ENCODE measurements around the gene SMC6. TPM values are rescaled to one million over a fixed set of nuclear protein-coding genes. Genes with fewer than 3 reads are reported as not detected.

Gene SMC6
- total RNA-seq, 1 experiment from 2014 or later, result 10.7 TPM

- no peak for DNase-seq (ENCODE audit: low read depth)
- in situ Hi-C loops (cut with HindIII; ENCODE audit: low pct_unique_long_range_greater_than_20kb, low sequenced_read_pairs), result no loop called here
Observed at GRCh38 chr2:17637131-17637906, 116.3 kb downstream of the SMC6 start.

GRCh38 chr2:17636257-17636656 lies 117.4 kb downstream of the SMC6 start:
- no peak for DNase-seq (ENCODE audit: low read depth)
- in situ Hi-C loops (cut with HindIII; ENCODE audit: low pct_unique_long_range_greater_than_20kb, low sequenced_read_pairs), result no loop called here

- no peak for DNase-seq (ENCODE audit: low read depth)
- in situ Hi-C loops (cut with HindIII; ENCODE audit: low pct_unique_long_range_greater_than_20kb, low sequenced_read_pairs), result no loop called here
Observed at GRCh38 chr2:17634997-17635396, 118.6 kb downstream of the SMC6 start.

GRCh38 chr2:17630089-17630488 lies 123.5 kb downstream of the SMC6 start:
- in situ Hi-C loops (cut with HindIII; ENCODE audit: low pct_unique_long_range_greater_than_20kb, low sequenced_read_pairs), result no loop called here
- DNase-seq (ENCODE audit: low read depth), result no peak

- in situ Hi-C loops (cut with HindIII; ENCODE audit: low pct_unique_long_range_greater_than_20kb, low sequenced_read_pairs), result no loop called here
- DNase-seq (ENCODE audit: low read depth), result no peak
Observed at GRCh38 chr2:17628349-17629261, 125.0 kb downstream of the SMC6 start.

GRCh38 chr2:17627434-17627833 lies 126.2 kb downstream of the SMC6 start:
- no peak for DNase-seq (ENCODE audit: low read depth)
- in situ Hi-C loops (cut with HindIII; ENCODE audit: low pct_unique_long_range_greater_than_20kb, low sequenced_read_pairs), result no loop called here

- in situ Hi-C loops (cut with HindIII; ENCODE audit: low pct_unique_long_range_greater_than_20kb, low sequenced_read_pairs), result no loop called here
- DNase-seq (ENCODE audit: low read depth), result no peak
Observed at GRCh38 chr2:17626986-17627385, 126.6 kb downstream of the SMC6 start.

- in situ Hi-C loops (cut with HindIII; ENCODE audit: low pct_unique_long_range_greater_than_20kb, low sequenced_read_pairs), result no loop called here
- no peak for DNase-seq (ENCODE audit: low read depth)
Observed at GRCh38 chr2:17625446-17625845, 128.2 kb downstream of the SMC6 start.

GRCh38 chr2:17621781-17622180 lies 131.8 kb downstream of the SMC6 start:
- DNase-seq (ENCODE audit: low read depth), result no peak
- in situ Hi-C loops (cut with HindIII; ENCODE audit: low pct_unique_long_range_greater_than_20kb, low sequenced_read_pairs), result no loop called here

GRCh38 chr2:17620841-17621240 lies 132.8 kb downstream of the SMC6 start:
- DNase-seq (ENCODE audit: low read depth), result no peak
- in situ Hi-C loops (cut with HindIII; ENCODE audit: low pct_unique_long_range_greater_than_20kb, low sequenced_read_pairs), result no loop called here

- in situ Hi-C loops (cut with HindIII; ENCODE audit: low pct_unique_long_range_greater_than_20kb, low sequenced_read_pairs), result no loop called here
- DNase-seq (ENCODE audit: low read depth), result no peak
Observed at GRCh38 chr2:17620280-17620679, 133.3 kb downstream of the SMC6 start.

GRCh38 chr2:17617955-17618354 lies 135.7 kb downstream of the SMC6 start:
- DNase-seq (ENCODE audit: low read depth), result no peak
- in situ Hi-C loops (cut with HindIII; ENCODE audit: low pct_unique_long_range_greater_than_20kb, low sequenced_read_pairs), result no loop called here

GRCh38 chr2:17617516-17617915 lies 136.1 kb downstream of the SMC6 start:
- in situ Hi-C loops (cut with HindIII; ENCODE audit: low pct_unique_long_range_greater_than_20kb, low sequenced_read_pairs), result no loop called here
- DNase-seq (ENCODE audit: low read depth), result no peak

- no peak for DNase-seq (ENCODE audit: low read depth)
Observed at GRCh38 chr2:17616405-17616804, 137.2 kb downstream of the SMC6 start.

GRCh38 chr2:17615728-17616351 lies 137.8 kb downstream of the SMC6 start:
- in situ Hi-C loops (cut with HindIII; ENCODE audit: low pct_unique_long_range_greater_than_20kb, low sequenced_read_pairs), result no loop called here
- DNase-seq (ENCODE audit: low read depth), result peak; percentile 31

More at GRCh38 chr2:17616405-17616804, 137.2 kb downstream of the SMC6 start:
- in situ Hi-C loops (cut with HindIII; ENCODE audit: low pct_unique_long_range_greater_than_20kb, low sequenced_read_pairs), result no loop called here

- in situ Hi-C loops (cut with HindIII; ENCODE audit: low pct_unique_long_range_greater_than_20kb, low sequenced_read_pairs), result no loop called here
- DNase-seq (ENCODE audit: low read depth), result no peak
Observed at GRCh38 chr2:17615147-17615546, 138.5 kb downstream of the SMC6 start.

GRCh38 chr2:17614174-17614930 lies 139.3 kb downstream of the SMC6 start:
- no peak for DNase-seq (ENCODE audit: low read depth)
- in situ Hi-C loops (cut with HindIII; ENCODE audit: low pct_unique_long_range_greater_than_20kb, low sequenced_read_pairs), result no loop called here

Data from Caki2 (cell line).